Spleen (tissue), 7 donors: ENCODE data around the gene TMEM131L.
A peak's percentile ranks its signal among the peaks of the same experiment; 100 is the strongest.

Source experiments
- CTCF ChIP-seq, 11 experiments: fragments of 200-600 bp in 7 of 11; fragments of 450-650 bp in 4 of 11; sonication (generic) in 4 of 11; IDR thresholded peaks in 8 of 11; conservative IDR thresholded peaks in 3 of 11; 1 replicate in 7 of 11; 2 replicates in 4 of 11; pipeline versions ENCODE4 v1.4.0 to v1.8.0; 2016 to 2021; ENCODE audit warnings: antibody characterized with exemption in 11 of 11, inconsistent platforms in 4 of 11, mild to moderate bottlenecking in 1 of 11
- POLR2AphosphoS5 ChIP-seq, 3 donors: sonication (generic); formaldehyde crosslinking; IDR thresholded peaks; one replicate each; pipeline ENCODE4 v1.5.1; 2017; ENCODE audit warnings: antibody characterized with exemption in 3 of 3
- donor health status: DM: no; HTN: no; CAD: no; lungs with moderate emphysema.
- donor health status: DM: no; HTN: no; CAD: no.
- donor health status: DM: no; HTN: no; CAD: no.

- peak in 1 of 3 donors; percentile 38 for TF ChIP-seq POLR2AphosphoS5 (IDR thresholded peaks at IDR 0.05)
- no peak for TF ChIP-seq CTCF (IDR thresholded peaks at IDR 0.05 in 8 of 11, conservative IDR thresholded peaks at IDR 0.05 in 3 of 11)
Observed at GRCh38 chr4:153555730-153556434, 89.7 kb downstream of the TMEM131L start.
